WI38 (cell line): ENCODE measurements around the gene NOS1.
"Not testable (repeated sequence)": the region's sequence is repeated elsewhere in the genome, so short reads cannot be mapped to it uniquely, and the experiment has no call there.

Experiments
- H3K4me3 ChIP-seq: 2 replicates; pipeline ENCODE4 v1.5.1; 2011; ENCODE audit warnings: low read depth, mild to moderate bottlenecking, control low read depth, low read length
- CTCF ChIP-seq: IDR thresholded peaks from 2 replicates; pipeline ENCODE4 v1.5.1; 2012; ENCODE audit warnings: low read depth, mild to moderate bottlenecking, control low read depth, low read length

Gene NOS1

GRCh38 chr12:117228239-117228638, 133.2 kb downstream of the NOS1 start:
- H3K4me3 ChIP-seq, result no peak overlapping the region
- no peak for TF ChIP-seq CTCF

- TF ChIP-seq CTCF, result no peak
Observed at GRCh38 chr12:117227000-117227653, 134.3 kb downstream of the NOS1 start.

GRCh38 chr12:117226505-117226904, 134.9 kb downstream of the NOS1 start:
- no peak overlapping the region for H3K4me3 ChIP-seq
- TF ChIP-seq CTCF, result no peak

More at GRCh38 chr12:117227000-117227653, 134.3 kb downstream of the NOS1 start:
- H3K4me3 ChIP-seq, result no peak overlapping the region

- H3K4me3 ChIP-seq, result no peak overlapping the region
Observed at GRCh38 chr12:117225179-117225578, 136.2 kb downstream of the NOS1 start.

GRCh38 chr12:117220947-117221346, 140.5 kb downstream of the NOS1 start:
- not testable (repeated sequence) for H3K4me3 ChIP-seq

More at GRCh38 chr12:117225179-117225578, 136.2 kb downstream of the NOS1 start:
- TF ChIP-seq CTCF, result no peak

GRCh38 chr12:117218149-117218548, 143.3 kb downstream of the NOS1 start:
- no peak for TF ChIP-seq CTCF
- H3K4me3 ChIP-seq, result no peak overlapping the region

- no peak for TF ChIP-seq CTCF
Observed at GRCh38 chr12:117216686-117217085, 144.7 kb downstream of the NOS1 start.

GRCh38 chr12:117214797-117215196, 146.6 kb downstream of the NOS1 start:
- H3K4me3 ChIP-seq, result no peak overlapping the region
- TF ChIP-seq CTCF, result no peak

More at GRCh38 chr12:117216686-117217085, 144.7 kb downstream of the NOS1 start:
- H3K4me3 ChIP-seq, result no peak overlapping the region
